Neural progenitor cell (in vitro differentiated cells): ENCODE results near the gene KRAS. TPM values are rescaled to one million over a fixed set of nuclear protein-coding genes. Genes with fewer than 3 reads are reported as not detected.
"Not testable (repeated sequence)": the region's sequence is repeated elsewhere in the genome, so short reads cannot be mapped to it uniquely, and the experiment has no call there.

Experiments
- DNase-seq: peaks from one replicate; pipeline ENCODE4 v3.0.0-alpha.2; 2016; ENCODE audit warnings: low spot score
- H2AFZ ChIP-seq: fragments of 200-600 bp; sonication (generic); replicated peaks from 2 replicates; pipeline ENCODE4 v1.6.1; 2016; ENCODE audit warnings: antibody characterized with exemption
- H3F3A ChIP-seq: fragments of 200-600 bp; sonication (generic); 2 replicates; pipeline ENCODE4 v1.6.1; 2016; ENCODE audit warnings: antibody characterized with exemption, low read depth
- H3K27ac ChIP-seq: fragments of 200-600 bp; sonication (generic); 2 replicates; pipeline ENCODE4 v1.5.1; 2016; ENCODE audit warnings: mild to moderate bottlenecking
- H3K27me3 ChIP-seq: fragments of 200-600 bp; sonication (generic); 2 replicates; pipeline ENCODE4 v1.6.1; 2016; ENCODE audit warnings: mild to moderate bottlenecking, moderate library complexity
- H3K36me3 ChIP-seq: fragments of 200-600 bp; sonication (generic); 2 replicates; pipeline ENCODE4 v1.5.1; 2016
- H3K4me1 ChIP-seq: fragments of 200-600 bp; sonication (generic); 2 replicates; pipeline ENCODE4 v1.6.1; 2016; ENCODE audit warnings: mixed run types
- H3K4me2 ChIP-seq: fragments of 200-600 bp; sonication (generic); 2 replicates; pipeline ENCODE4 v1.6.1; 2016
- H3K4me3 ChIP-seq: fragments of 200-600 bp; sonication (generic); 2 replicates; pipeline ENCODE4 v1.5.1; 2016
- H3K79me2 ChIP-seq: fragments of 200-600 bp; sonication (generic); 2 replicates; pipeline ENCODE4 v1.6.1; 2016; ENCODE audit warnings: low read depth
- H3K9ac ChIP-seq: fragments of 200-600 bp; sonication (generic); 2 replicates; pipeline ENCODE4 v1.6.1; 2016
- H3K9me3 ChIP-seq: fragments of 200-600 bp; sonication (generic); 2 replicates; pipeline ENCODE4 v1.5.1; 2016; ENCODE audit warnings: low read depth
- H4K20me1 ChIP-seq: fragments of 200-600 bp; sonication (generic); 2 replicates; pipeline ENCODE4 v1.6.1; 2016; ENCODE audit warnings: low read depth
- H3K27ac Mint-ChIP-seq: 3 replicates; pipeline ENCODE4 v1.8.0; 2021; ENCODE audit warnings: mixed read lengths
- H3K27me3 Mint-ChIP-seq: 2 replicates; pipeline ENCODE4 v1.8.0; 2022; ENCODE audit warnings: low read depth, mild to moderate bottlenecking, inconsistent platforms, moderate library complexity, mixed read lengths; ENCODE audit not compliant: insufficient read depth
- H3K36me3 Mint-ChIP-seq: 3 replicates; pipeline ENCODE4 v1.8.0; 2021; ENCODE audit warnings: mixed read lengths
- H3K4me1 Mint-ChIP-seq: 3 replicates; pipeline ENCODE4 v1.8.0; 2021; ENCODE audit warnings: mixed read lengths
- H3K4me3 Mint-ChIP-seq: 3 replicates; pipeline ENCODE4 v1.8.0; 2021; ENCODE audit warnings: mild to moderate bottlenecking, moderate library complexity, mixed read lengths
- H3K9me3 Mint-ChIP-seq: 3 replicates; pipeline ENCODE4 v1.8.0; 2020; ENCODE audit warnings: mixed read lengths
- CTCF ChIP-seq: fragments of 200-600 bp; sonication (generic); IDR thresholded peaks from 2 replicates; pipeline ENCODE4 v1.5.1; 2017; ENCODE audit warnings: antibody characterized with exemption, mild to moderate bottlenecking
- EZH2 ChIP-seq: fragments of 200-600 bp; sonication (generic); IDR thresholded peaks from 2 replicates; pipeline ENCODE4 v1.6.1; 2017; ENCODE audit warnings: antibody characterized with exemption, mild to moderate bottlenecking, moderate library complexity
- EZH2phosphoT487 ChIP-seq: fragments of 200-600 bp; sonication (generic); IDR thresholded peaks from 2 replicates; pipeline ENCODE4 v1.6.1; 2017; ENCODE audit warnings: antibody characterized with exemption
- total RNA-seq: library from RNA; depleted of rRNA; stranded (reverse); fragments of >200 nt; gene quantifications from 2 replicates; pipeline ENCODE4 v1.2.3, GENCODE V29; 2015; ENCODE audit warnings: low replicate concordance

KRAS gene
- 33.1 and 49.9 TPM in 2 replicates for total RNA-seq

- Histone ChIP-seq H2AFZ (peak within 1 kb of the TSS; percentile 94), H3K27me3 (peaks cover 21% of the 10 kb centered on the region), H3K4me3 (peak within 1 kb of the TSS; percentile 96), H3F3A (peaks cover 13% of the 10 kb centered on the region), H4K20me1 (peaks cover 28% of the 10 kb centered on the region), H3K36me3 (no peaks in the 10 kb centered on the region), H3K9ac (peak within 1 kb of the TSS; percentile 82), H3K79me2 (peaks cover 42% of the 10 kb centered on the region), H3K4me1 (peaks cover 8% of the 10 kb centered on the region), H3K9me3 (no peaks in the 10 kb centered on the region), H3K27ac (peak within 1 kb of the TSS; percentile 87), H3K4me2 (peak within 1 kb of the TSS; percentile 91)
- TF ChIP-seq EZH2phosphoT487, result no peak
- TF ChIP-seq EZH2, result peak; percentile 26
- Mint-ChIP-seq H3K36me3 (peaks cover 13% of the 10 kb centered on the region), H3K27ac (peak within 1 kb of the TSS; percentile 94), H3K4me3 (peak within 1 kb of the TSS; percentile 97), H3K4me1 (peaks cover 16% of the 10 kb centered on the region), H3K27me3 (peaks cover 19% of the 10 kb centered on the region), H3K9me3 (peaks cover 5% of the 10 kb centered on the region)
- DNase-seq, result peak; percentile 99
These were observed at the start of gene KRAS for GRCh38 chr12:25250744-25251730. TSS of gene KRAS (minus strand) at chr12:25250929.

- Mint-ChIP-seq H3K4me1 (no peaks in the 10 kb centered on the region), H3K9me3 (no peaks in the 10 kb centered on the region), H3K27ac (no peak overlapping the region), H3K4me3 (no peak overlapping the region), H3K36me3 (no peaks in the 10 kb centered on the region), H3K27me3 (no peaks in the 10 kb centered on the region)
- Histone ChIP-seq H3K4me2 (no peak overlapping the region), H3K4me3 (no peak overlapping the region), H3K9me3 (no peaks in the 10 kb centered on the region), H3K27ac (no peak overlapping the region), H3F3A (no peaks in the 10 kb centered on the region), H4K20me1 (no peaks in the 10 kb centered on the region), H3K27me3 (no peaks in the 10 kb centered on the region), H3K36me3 (no peaks in the 10 kb centered on the region), H3K79me2 (no peaks in the 10 kb centered on the region), H3K9ac (no peak overlapping the region), H2AFZ (no peak overlapping the region), H3K4me1 (no peaks in the 10 kb centered on the region)
- TF ChIP-seq EZH2 (no peak), CTCF (no peak), EZH2phosphoT487 (no peak)
- no peak for DNase-seq
These were observed 45.7 kb upstream of the KRAS start for GRCh38 chr12:25296381-25296780.

- Histone ChIP-seq H3K4me3 (no peak overlapping the region), H3K9me3 (no peaks in the 10 kb centered on the region), H2AFZ (no peak overlapping the region), H3F3A (no peaks in the 10 kb centered on the region), H4K20me1 (no peaks in the 10 kb centered on the region), H3K9ac (no peak overlapping the region), H3K27ac (no peak overlapping the region), H3K4me2 (no peak overlapping the region), H3K79me2 (no peaks in the 10 kb centered on the region), H3K36me3 (no peaks in the 10 kb centered on the region), H3K4me1 (no peaks in the 10 kb centered on the region), H3K27me3 (no peaks in the 10 kb centered on the region)
- Mint-ChIP-seq H3K36me3 (no peaks in the 10 kb centered on the region), H3K4me3 (no peak overlapping the region), H3K27me3 (no peaks in the 10 kb centered on the region), H3K9me3 (no peaks in the 10 kb centered on the region), H3K27ac (no peak overlapping the region), H3K4me1 (no peaks in the 10 kb centered on the region)
- TF ChIP-seq EZH2 (no peak), CTCF (no peak), EZH2phosphoT487 (no peak)
- no peak for DNase-seq
These were observed 44.6 kb upstream of the KRAS start for GRCh38 chr12:25295361-25295760.

GRCh38 chr12:25293653-25294052 lies 42.9 kb upstream of the KRAS start:
- no peak for TF ChIP-seq EZH2phosphoT487
- no peak for TF ChIP-seq EZH2
- TF ChIP-seq CTCF, result no peak
- DNase-seq, result no peak
- Mint-ChIP-seq H3K4me1 (no peaks in the 10 kb centered on the region), H3K4me3 (no peak overlapping the region), H3K36me3 (no peaks in the 10 kb centered on the region), H3K27ac (no peak overlapping the region), H3K9me3 (peaks cover 4% of the 10 kb centered on the region), H3K27me3 (no peaks in the 10 kb centered on the region)
- H3K4me1 ChIP-seq, result no peaks in the 10 kb centered on the region
- H4K20me1 ChIP-seq, result no peaks in the 10 kb centered on the region
- no peaks in the 10 kb centered on the region for H3K36me3 ChIP-seq
- no peaks in the 10 kb centered on the region for H3K79me2 ChIP-seq
- H3F3A ChIP-seq, result no peaks in the 10 kb centered on the region
- H2AFZ ChIP-seq, result no peak overlapping the region
- H3K4me2 ChIP-seq, result no peak overlapping the region
- no peak overlapping the region for H3K9ac ChIP-seq
- H3K9me3 ChIP-seq, result no peaks in the 10 kb centered on the region
- no peak overlapping the region for H3K27ac ChIP-seq
- H3K4me3 ChIP-seq, result no peak overlapping the region
- no peaks in the 10 kb centered on the region for H3K27me3 ChIP-seq

DNA sequence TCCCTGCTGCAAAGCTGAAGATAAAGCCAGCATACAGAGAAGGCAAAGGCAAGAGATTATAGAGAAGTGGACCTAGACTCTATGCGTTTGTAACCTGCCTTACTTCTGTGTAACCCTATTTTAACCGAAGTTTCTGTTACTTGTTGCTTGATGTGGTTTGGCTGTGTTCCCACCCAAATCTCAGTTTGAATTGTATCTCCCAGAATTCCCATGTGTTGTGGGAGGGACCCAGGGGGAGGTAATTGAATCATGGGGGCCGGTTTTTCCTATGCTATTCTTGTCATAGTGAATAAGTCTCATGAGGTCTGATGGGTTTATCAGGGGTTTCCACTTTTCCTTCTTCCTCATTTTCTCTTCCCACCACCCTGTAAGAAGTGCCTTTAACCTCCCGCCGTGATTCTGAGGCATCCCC lies 42.1 kb upstream of the KRAS start:
- H3K27ac ChIP-seq, H3K4me3 Mint-ChIP-seq, H3F3A ChIP-seq, DNase-seq, H3K4me1 Mint-ChIP-seq, H3K9me3 ChIP-seq, H3K36me3 Mint-ChIP-seq, H3K36me3 ChIP-seq, H3K9me3 Mint-ChIP-seq, H3K27me3 ChIP-seq, H3K27ac Mint-ChIP-seq, H4K20me1 ChIP-seq, H3K4me1 ChIP-seq, H2AFZ ChIP-seq, H3K79me2 ChIP-seq, H3K27me3 Mint-ChIP-seq, H3K9ac ChIP-seq, H3K4me2 ChIP-seq, H3K4me3 ChIP-seq: not testable (repeated sequence)
